T-helper 9 cell (primary cell): ENCODE measurements around the gene ZYG11B.
"Not testable (repeated sequence)": the region's sequence is repeated elsewhere in the genome, so short reads cannot be mapped to it uniquely, and the experiment has no call there.

Source experiments
- DNase-seq: peaks from one replicate; pipeline ENCODE4 v3.0.0-alpha.2; 2020

The ZYG11B gene

DNA sequence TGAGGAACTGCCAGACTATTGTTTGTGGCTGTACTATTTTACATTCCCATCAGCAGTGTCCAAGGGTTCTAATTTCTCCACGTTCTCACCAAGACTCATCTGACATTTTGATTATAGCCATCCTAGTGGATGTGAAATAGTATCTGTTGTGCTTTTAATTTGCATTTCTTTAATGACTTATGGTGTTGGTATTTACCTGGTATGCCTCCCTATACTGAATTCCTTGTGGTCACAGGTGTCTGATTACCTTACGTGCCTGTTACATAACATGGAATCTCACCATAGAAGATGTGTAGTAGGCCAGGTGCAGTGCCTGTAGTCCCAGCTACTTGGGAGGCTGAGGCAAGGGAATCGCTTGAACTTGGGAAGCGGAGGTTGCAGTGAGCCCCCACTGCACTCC lies 129.8 kb downstream of the ZYG11B start:
- DNase-seq, result no peak

DNA sequence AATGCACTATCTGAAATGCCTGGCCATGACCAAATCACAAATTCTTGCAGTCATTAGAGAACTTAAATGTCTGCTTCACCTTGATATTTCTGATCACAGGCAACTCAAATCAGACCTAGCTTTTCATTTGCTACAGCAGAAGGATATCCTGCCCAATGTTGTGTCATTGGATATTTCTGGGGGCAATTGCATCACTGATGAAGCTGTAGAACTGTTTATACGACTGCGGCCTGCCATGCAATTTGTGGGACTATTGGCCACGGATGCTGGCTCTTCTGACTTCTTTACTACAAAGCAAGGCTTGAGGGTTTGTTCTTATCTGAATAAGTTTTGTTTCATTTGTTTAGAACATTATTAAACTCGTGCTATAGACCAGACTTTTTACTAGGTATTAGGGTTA lies 131.2 kb downstream of the ZYG11B start:
- no peak for DNase-seq

DNA sequence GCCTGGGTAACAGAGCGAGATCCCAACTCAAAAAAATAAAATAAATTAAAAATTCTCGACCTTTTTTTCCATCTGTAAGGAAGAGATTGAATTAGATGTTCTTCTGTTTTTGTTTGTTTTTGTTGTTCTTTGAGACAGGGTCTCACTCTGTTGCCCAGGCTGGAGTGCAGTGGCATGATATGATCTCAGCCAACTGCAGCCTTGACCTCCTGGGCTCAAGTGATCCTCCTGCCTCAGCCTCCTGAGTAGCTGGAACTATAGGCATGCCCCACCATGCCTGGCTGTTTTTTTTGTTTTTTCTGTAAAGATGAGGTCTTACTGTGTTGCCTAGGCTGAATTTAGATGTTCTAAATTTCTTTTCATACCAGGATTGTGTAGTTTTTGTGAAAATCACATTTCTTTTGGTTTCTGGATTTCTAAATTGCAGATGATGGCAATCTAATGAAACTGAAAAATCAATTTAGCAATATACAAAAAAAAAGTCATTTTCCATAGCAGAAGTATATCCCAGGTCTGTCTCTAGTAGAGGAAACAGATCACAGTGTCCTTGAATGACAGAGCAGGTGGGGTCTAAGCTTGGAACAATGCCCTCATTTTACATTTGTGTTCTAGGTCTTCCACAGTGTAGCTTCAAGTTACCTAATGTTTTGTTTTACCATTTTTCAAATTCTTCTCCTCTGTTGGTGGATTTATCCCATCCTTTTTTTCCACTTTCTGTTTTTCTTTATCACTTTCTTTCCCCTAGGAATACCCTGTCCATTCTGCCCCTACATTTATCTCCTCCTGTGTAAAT lies 136.6 kb downstream of the ZYG11B start:
- DNase-seq, result no peak

DNA sequence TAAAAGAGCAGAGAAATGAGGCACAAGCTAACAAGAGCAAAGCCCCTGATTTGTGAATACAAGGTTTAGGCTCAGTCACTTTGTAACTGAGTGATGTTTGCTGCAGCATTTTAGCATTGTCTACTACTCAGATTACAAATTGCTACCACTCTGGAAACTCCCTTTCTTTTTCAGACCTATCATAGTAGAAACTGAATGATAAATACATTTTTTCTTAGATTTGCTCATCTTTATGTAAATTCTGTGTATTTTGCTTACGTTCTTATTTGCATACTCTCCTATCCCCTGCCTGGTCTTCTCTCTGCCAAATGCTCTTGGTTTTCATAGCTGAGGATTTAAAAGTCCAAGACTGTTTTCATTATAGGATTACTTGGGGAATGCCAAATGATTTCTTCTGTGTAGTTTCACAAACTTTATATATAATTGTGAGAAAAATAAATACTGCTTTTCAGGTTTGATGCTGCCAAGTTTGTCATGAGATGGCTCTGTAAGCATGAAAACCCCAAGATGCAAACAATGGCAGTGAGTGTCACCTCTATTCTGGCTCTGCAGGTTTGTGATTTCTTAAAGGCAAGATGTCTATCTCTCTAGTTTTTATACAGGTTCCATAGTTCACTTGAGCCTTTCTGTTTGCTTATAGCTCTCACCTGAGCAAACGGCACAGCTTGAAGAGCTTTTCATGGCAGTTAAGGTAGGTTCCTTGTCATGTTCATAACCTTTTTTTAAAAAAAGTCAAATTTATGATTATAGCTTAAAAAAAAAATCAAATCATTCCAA lies 141.0 kb downstream of the ZYG11B start:
- no peak for DNase-seq

DNA sequence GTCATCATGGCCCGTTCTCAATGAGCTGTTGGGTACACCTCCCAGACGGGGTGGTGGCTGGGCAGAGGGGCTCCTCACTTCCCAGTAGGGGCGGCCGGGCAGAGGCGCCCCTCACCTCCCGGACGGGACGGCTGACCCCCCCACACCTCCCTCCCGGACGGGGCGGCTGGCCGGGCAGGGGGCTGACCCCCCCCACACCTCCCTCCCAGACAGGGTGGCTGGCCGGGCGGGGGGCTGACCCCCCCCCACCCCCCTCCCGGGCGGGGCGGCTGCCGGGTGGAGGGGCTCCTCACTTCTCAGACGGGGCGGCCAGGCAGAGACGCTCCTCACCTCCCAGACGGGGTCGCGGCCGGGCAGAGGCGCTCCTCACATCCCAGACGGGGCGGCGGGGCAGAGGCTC lies 143.5 kb downstream of the ZYG11B start:
- DNase-seq, result not testable (repeated sequence)

DNA sequence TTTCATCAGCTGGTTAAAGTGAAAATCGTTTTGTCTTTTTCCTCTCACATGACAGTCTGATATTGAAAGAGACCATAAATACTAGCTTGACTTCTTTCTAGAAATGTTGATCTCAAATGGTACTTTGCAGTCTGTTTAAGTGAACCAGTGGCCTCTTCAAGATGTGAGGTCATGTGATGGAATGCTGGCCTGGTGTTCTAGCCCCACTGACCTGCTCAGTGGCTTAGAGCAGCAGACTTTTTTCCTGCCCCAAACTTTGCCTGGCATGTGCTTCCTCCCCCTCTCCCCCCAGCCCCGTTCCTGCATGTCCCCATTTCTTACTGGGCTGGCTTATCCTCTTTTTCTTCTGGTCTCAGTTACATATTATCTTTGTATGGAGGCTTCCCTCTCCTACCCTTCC lies 150.6 kb downstream of the ZYG11B start:
- no peak for DNase-seq
